Measurements from ENCODE around the gene SMIM36.

DNA sequence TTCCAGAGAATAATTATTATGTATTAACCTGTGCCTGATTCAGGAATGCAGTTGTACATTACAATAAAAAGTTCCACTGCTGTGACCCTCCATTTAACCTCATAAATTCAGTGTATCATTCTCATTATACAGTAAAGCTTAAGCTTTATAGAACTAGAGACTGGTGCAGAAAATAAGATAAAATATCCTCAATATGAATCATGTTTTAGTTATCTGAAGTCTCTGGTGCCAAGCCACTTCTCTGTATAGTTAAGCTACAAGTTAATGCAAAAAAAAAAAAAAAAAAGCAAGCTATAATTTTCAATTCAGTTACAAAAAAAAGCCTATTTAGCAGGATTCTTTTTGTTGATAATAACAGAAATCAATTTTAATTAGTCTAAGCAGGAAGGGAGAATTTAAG lies 22.4 kb upstream of the SMIM36 start:
- TF ChIP-seq, protein P1, sequence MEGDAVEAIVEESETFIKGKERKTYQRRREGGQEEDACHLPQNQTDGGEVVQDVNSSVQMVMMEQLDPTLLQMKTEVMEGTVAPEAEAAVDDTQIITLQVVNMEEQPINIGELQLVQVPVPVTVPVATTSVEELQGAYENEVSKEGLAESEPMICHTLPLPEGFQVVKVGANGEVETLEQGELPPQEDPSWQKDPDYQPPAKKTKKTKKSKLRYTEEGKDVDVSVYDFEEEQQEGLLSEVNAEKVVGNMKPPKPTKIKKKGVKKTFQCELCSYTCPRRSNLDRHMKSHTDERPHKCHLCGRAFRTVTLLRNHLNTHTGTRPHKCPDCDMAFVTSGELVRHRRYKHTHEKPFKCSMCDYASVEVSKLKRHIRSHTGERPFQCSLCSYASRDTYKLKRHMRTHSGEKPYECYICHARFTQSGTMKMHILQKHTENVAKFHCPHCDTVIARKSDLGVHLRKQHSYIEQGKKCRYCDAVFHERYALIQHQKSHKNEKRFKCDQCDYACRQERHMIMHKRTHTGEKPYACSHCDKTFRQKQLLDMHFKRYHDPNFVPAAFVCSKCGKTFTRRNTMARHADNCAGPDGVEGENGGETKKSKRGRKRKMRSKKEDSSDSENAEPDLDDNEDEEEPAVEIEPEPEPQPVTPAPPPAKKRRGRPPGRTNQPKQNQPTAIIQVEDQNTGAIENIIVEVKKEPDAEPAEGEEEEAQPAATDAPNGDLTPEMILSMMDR (IDR thresholded peaks at IDR 0.05; ENCODE audit: low read length) = no peak
- TF ChIP-seq EZH2 (optimal IDR thresholded peaks at IDR 0.05; ENCODE audit: low read depth, low read length) = no peak
